IPS-NIHi7 (cell line): ENCODE results near the gene STK26.
"Not testable (repeated sequence)": the region's sequence is repeated elsewhere in the genome, so short reads cannot be mapped to it uniquely, and the experiment has no call there.

Experiments
- DNase-seq: peaks from one replicate; pipeline ENCODE4 v3.0.0; 2012; ENCODE audit warnings: mixed read lengths; ENCODE audit errors: extremely low spot score

The STK26 gene

DNA sequence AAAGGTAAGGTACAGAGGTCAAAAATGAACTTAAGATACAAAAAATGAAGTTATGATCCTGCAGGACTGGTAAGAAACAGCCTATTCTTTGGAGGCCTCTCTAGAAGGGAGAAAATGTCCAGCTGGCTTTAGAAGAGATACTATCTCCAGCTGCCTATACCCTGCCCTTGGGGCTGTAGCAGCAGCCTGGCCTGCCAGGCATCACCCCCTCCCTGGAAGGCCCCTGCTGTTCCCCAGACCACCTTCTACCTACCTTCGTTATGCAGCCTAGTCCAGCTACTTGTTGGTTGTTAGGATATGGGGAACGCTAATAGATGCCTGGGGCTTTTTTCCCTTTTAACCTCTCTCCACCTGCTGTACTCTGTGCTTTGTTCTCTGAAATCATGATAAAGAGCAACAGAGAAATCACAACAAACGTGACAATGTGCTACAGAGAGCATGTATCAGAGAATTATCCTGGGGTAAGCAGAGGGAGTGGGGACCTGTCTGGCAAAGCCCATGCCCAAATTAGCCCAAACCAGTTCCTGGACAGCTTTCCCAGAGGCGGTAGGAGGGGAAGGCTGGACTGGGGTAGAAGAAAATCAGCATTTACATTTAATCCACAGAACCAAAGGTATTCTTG lies 70.2 kb downstream of the STK26 start:
- DNase-seq, result no peak

- no peak for DNase-seq
Measured at GRCh38 chrX:132094164-132094563, 71.1 kb downstream of the STK26 start.

- not testable (repeated sequence) for DNase-seq
Measured at GRCh38 chrX:132098704-132099103, 75.6 kb downstream of the STK26 start.

- no peak for DNase-seq
Measured at GRCh38 chrX:132101206-132101605, 78.1 kb downstream of the STK26 start.

- DNase-seq, result no peak
Measured at GRCh38 chrX:132101799-132102198, 78.7 kb downstream of the STK26 start.

DNA sequence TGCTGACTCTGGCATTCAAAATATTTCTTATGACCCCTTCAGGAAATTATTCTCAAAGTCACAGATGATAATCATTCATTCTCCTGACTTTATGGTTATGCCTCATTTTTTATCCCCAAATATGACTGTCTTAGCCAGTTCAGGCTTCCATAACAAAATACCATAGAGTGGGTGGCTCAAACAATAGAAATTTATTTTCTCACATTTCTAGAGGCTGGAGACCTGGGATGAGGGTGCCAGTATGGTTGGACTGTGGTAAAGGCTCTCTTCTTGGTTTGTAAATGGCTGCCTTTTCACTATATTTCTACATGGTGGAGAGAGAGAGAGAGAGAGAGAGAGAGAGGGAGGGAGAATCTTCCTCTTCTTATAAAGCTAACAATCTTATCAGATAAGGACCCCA lies 84.2 kb downstream of the STK26 start:
- no peak for DNase-seq

DNA sequence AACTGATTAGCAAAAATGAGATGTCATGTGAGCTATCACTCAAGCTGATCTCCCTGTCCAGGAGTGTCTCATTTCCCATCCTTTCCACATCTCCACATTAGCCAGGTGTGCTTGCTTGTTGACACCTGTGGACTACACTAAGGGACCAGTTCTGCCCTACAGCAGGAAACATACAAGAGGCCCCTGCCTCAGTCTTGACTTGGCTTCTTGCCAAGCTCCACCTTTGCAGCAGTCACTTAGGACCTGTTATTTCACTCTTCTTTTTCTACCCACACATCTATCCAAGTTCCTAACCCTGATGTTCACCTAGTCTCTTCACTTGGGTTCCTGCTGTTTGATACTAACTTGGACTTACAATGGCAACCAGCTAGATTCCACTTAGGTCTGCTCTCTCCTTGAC lies 91.5 kb downstream of the STK26 start:
- no peak for DNase-seq

- no peak for DNase-seq
Measured at GRCh38 chrX:132115792-132116191, 92.7 kb downstream of the STK26 start.

DNA sequence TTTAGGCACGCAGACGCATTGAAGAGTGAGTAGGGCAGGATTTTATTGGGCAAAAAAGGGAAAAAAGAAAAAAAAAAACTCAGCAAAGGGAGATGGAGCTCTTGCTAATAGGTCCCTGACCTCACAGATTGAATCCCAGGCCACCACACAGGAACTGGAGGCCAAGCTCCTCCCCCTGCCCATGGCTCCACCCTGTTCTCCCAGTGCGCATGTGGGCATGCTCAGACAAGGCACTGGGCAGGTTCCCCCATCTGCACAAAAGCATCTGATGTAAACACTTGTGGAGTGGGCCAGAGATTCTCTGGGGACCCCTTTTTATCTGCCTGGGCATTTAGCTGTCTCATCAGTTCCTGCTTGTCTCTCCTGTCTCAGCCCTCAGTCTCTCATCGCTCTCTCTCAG lies 95.3 kb downstream of the STK26 start:
- DNase-seq, result peak; percentile 36

DNA sequence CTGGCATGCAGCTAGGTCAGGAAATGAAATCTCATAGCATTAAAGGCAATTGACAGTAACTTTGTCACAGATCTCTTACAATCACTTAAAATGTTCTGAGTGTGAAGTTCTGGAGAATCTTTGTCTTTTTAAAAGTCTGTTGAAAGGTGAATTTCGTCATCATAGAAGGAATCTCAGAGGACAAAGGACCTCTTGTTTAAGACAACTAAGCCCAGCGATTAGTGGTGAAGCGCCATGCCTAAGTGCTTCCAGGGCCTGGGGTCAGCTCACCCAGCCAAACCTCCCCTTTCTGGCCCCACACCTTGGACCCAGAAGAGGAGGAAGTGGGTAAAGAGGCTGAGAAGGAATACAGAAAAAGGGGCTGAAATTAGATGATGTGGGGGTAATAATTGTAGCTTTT lies 96.2 kb downstream of the STK26 start:
- DNase-seq, result no peak

- peak; percentile 25 for DNase-seq
Measured at GRCh38 chrX:132119821-132120515, 96.9 kb downstream of the STK26 start.

- DNase-seq, result no peak
Measured at GRCh38 chrX:132120913-132121312, 97.8 kb downstream of the STK26 start.
